Osteoblast (primary cell): ENCODE measurements around the gene UNC5A. TPM values are rescaled to one million over a fixed set of nuclear protein-coding genes. Genes with fewer than 3 reads are reported as not detected.

Experiments
- DNase-seq: peaks from one replicate; pipeline ENCODE4 v3.0.0; 2011; ENCODE audit warnings: low spot score, mixed read lengths; ENCODE audit not compliant: insufficient read length; ENCODE audit errors: missing footprints
- H2AFZ ChIP-seq: 2 replicates; pipeline ENCODE4 v1.6.0; 2011; ENCODE audit warnings: mild to moderate bottlenecking, low read length
- H3K27ac ChIP-seq: 2 replicates; pipeline ENCODE4 v1.5.1; 2011; ENCODE audit warnings: mild to moderate bottlenecking, low read depth, low read length, moderate library complexity
- H3K27me3 ChIP-seq: 2 replicates; pipeline ENCODE4 v1.6.0; 2012; ENCODE audit warnings: mild to moderate bottlenecking, control low read depth, inconsistent platforms, low read length, moderate library complexity; ENCODE audit not compliant: insufficient read depth
- H3K36me3 ChIP-seq: 2 replicates; pipeline ENCODE4 v1.5.1; 2011; ENCODE audit warnings: mild to moderate bottlenecking, low read length, control low read depth, moderate library complexity; ENCODE audit not compliant: insufficient read depth
- H3K4me1 ChIP-seq: 2 replicates; pipeline ENCODE4 v1.5.1; 2011; ENCODE audit warnings: mild to moderate bottlenecking, low read length, control low read depth, moderate library complexity; ENCODE audit not compliant: insufficient read depth
- H3K4me2 ChIP-seq: 2 replicates; pipeline ENCODE4 v1.6.0; 2011; ENCODE audit warnings: mild to moderate bottlenecking, low read length; ENCODE audit not compliant: insufficient read depth
- H3K4me3 ChIP-seq: fragments of 200-600 bp; sonication (generic); 3 replicates; pipeline ENCODE4 v1.5.1; 2012; ENCODE audit warnings: mild to moderate bottlenecking, low read length, inconsistent platforms; ENCODE audit not compliant: insufficient read depth
- H3K79me2 ChIP-seq: 2 replicates; pipeline ENCODE4 v1.6.0; 2012; ENCODE audit warnings: mild to moderate bottlenecking, low read length, control low read depth, inconsistent platforms; ENCODE audit not compliant: insufficient read depth
- H3K9me3 ChIP-seq: 2 replicates; pipeline ENCODE4 v1.5.1; 2011; ENCODE audit warnings: low read depth, low read length, control low read depth
- H4K20me1 ChIP-seq: 2 replicates; pipeline ENCODE4 v1.6.0; 2012; ENCODE audit warnings: mild to moderate bottlenecking, low read length, control low read depth; ENCODE audit not compliant: insufficient read depth
- total RNA-seq: library from RNA; depleted of rRNA; stranded (reverse); fragments of >200 nt; gene quantifications from 2 replicates; pipeline ENCODE4 v1.2.3, GENCODE V29; 2012
- TF ChIP-seq, protein P1 (sequence below): IDR thresholded peaks from 2 replicates; pipeline ENCODE4 v1.5.1; 2011; ENCODE audit warnings: mild to moderate bottlenecking, low read depth, low read length, moderate library complexity; ENCODE audit errors: extremely low read depth

Gene UNC5A
- total RNA-seq, 1 donor = not detected

- DNase-seq = no peak
- Histone ChIP-seq H4K20me1 (no peaks in the 10 kb centered on the region), H2AFZ (no peak overlapping the region), H3K9me3 (no peaks in the 10 kb centered on the region), H3K27me3 (peaks cover 17% of the 10 kb centered on the region), H3K27ac (no peak overlapping the region), H3K4me3 (no peak overlapping the region), H3K4me2 (no peak overlapping the region), H3K4me1 (no peaks in the 10 kb centered on the region), H3K79me2 (no peaks in the 10 kb centered on the region), H3K36me3 (no peaks in the 10 kb centered on the region)
- TF ChIP-seq, protein P1, sequence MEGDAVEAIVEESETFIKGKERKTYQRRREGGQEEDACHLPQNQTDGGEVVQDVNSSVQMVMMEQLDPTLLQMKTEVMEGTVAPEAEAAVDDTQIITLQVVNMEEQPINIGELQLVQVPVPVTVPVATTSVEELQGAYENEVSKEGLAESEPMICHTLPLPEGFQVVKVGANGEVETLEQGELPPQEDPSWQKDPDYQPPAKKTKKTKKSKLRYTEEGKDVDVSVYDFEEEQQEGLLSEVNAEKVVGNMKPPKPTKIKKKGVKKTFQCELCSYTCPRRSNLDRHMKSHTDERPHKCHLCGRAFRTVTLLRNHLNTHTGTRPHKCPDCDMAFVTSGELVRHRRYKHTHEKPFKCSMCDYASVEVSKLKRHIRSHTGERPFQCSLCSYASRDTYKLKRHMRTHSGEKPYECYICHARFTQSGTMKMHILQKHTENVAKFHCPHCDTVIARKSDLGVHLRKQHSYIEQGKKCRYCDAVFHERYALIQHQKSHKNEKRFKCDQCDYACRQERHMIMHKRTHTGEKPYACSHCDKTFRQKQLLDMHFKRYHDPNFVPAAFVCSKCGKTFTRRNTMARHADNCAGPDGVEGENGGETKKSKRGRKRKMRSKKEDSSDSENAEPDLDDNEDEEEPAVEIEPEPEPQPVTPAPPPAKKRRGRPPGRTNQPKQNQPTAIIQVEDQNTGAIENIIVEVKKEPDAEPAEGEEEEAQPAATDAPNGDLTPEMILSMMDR = no peak
These were observed 43.8 kb downstream of the UNC5A start for GRCh38 chr5:176854164-176854563.

DNA sequence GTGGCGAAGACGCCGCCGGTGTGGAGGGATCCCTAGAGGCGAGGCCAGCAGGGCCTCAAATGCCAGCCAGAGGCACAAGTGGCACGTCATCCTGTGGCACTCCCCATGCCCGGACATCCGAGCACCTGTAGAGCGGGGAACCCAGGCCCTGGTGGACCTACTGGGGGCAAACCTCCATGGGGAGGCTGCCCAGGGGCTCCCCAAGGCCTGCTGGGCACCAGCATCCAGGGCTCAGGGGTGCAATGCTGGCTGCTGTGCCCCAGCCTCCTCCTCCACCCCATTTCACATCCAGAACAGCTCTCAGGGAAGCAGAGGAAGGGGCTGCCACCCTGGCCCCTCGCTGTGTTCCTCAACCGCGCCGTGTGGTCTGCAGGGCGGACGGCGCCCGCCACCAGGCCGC is 45.2 kb downstream of the UNC5A start:
- TF ChIP-seq, protein P1 = no peak
- Histone ChIP-seq H3K27ac (no peak overlapping the region), H3K27me3 (peaks cover 20% of the 10 kb centered on the region), H3K4me1 (no peaks in the 10 kb centered on the region), H3K4me3 (no peak overlapping the region), H3K36me3 (no peaks in the 10 kb centered on the region), H4K20me1 (no peaks in the 10 kb centered on the region), H3K9me3 (no peaks in the 10 kb centered on the region), H3K79me2 (no peaks in the 10 kb centered on the region), H2AFZ (no peak overlapping the region), H3K4me2 (no peak overlapping the region)
- no peak for DNase-seq

DNA sequence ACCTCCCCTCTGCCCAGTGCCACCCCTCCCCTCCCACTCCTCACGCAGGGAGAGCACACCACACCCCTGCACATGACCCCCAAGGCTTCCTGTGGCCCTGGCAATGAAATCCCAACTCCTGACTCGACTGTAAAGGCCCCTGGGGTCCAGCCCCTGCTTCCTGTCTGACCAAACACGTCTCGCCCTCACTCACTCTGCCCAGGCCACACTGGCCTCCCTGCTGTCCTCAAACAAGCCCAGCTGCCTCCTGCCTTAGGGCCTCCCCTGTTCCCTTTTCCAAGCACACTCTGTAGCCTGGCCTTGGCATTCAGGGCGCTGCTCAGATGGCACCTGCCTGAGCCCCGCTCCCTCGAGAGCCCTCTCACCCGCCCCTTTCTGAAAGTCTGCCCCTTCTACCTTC is 46.4 kb downstream of the UNC5A start:
- Histone ChIP-seq H3K27me3 (peaks cover 14% of the 10 kb centered on the region), H2AFZ (no peak overlapping the region), H4K20me1 (no peaks in the 10 kb centered on the region), H3K79me2 (no peaks in the 10 kb centered on the region), H3K27ac (no peak overlapping the region), H3K4me2 (no peak overlapping the region), H3K4me1 (no peaks in the 10 kb centered on the region), H3K36me3 (no peaks in the 10 kb centered on the region), H3K4me3 (no peak overlapping the region), H3K9me3 (no peaks in the 10 kb centered on the region)
- TF ChIP-seq, protein P1 = no peak
- DNase-seq = no peak

DNA sequence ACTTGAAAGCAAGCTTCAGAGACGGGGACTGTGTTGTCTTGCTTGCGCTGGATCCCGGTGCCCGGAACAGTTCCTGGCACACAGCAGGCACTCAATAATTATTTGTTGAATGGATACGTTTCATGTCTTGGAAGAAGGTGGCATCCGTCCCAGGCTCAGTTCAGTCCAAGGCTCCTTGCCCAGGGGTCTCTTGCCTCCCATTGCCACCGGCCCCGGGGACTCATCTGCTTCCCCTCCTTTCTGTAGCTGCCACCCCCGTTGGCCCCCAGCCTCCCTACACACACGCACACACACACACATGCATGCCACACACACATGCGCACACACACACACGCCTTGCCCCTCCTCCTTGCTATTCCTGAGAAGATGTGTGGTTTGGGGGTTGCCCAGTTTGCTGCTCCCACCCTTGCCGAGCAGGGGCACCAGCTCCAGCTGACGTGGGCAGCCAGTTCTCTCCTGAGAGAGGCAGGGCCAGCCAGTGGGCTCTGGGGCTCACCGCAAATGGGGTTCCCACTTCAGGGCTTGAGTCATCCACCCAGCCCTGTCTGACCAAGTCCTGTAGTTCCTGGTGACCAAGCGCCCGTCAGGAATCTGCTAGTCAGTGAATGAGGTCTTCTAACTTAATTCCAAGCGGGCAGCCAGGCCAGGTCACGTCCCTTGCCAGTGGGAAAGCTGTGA is 47.0 kb downstream of the UNC5A start:
- DNase-seq = no peak
- no peaks in the 10 kb centered on the region for H3K79me2 ChIP-seq
- no peak overlapping the region for H3K4me3 ChIP-seq
- H2AFZ ChIP-seq = no peak overlapping the region
- no peaks in the 10 kb centered on the region for H3K36me3 ChIP-seq
- TF ChIP-seq, protein P1 = no peak
- H4K20me1 ChIP-seq = no peaks in the 10 kb centered on the region
- H3K27ac ChIP-seq = no peak overlapping the region
- no peak overlapping the region for H3K4me2 ChIP-seq
- H3K4me1 ChIP-seq = no peaks in the 10 kb centered on the region
- peaks cover 10% of the 10 kb centered on the region for H3K27me3 ChIP-seq
- H3K9me3 ChIP-seq = no peaks in the 10 kb centered on the region
